H1 (cell line): Measurements from ENCODE around the gene PTPRJ. TPM values are rescaled to one million over a fixed set of nuclear protein-coding genes. Genes with fewer than 3 reads are reported as not detected.

Experiments used
- CTCF ChIA-PET: fragments of 300-600 bp; sonication (Branson Sonifier 250); formaldehyde crosslinking; loops from one replicate; lab custom pipeline; 2021; ENCODE audit not compliant: partially characterized antibody; lab: Charles Lee
- POLR2A ChIA-PET: fragments of 300-600 bp; sonication (Branson Sonifier 250); formaldehyde crosslinking; loops from one replicate; lab custom pipeline; 2021; ENCODE audit warnings: inconsistent platforms; ENCODE audit not compliant: partially characterized antibody; lab: Charles Lee
- DNase-seq, 2 experiments: peaks; one replicate each; pipeline versions ENCODE4 v3.0.0 to v3.0.0-alpha.2; 2010 to 2022; ENCODE audit warnings: low spot score in 2 of 2, low read depth in 1 of 2, mixed read lengths in 1 of 2
- FAIRE-seq: peaks from 2 replicates; lab custom pipeline; 2011; peaks lifted over from hg19 to GRCh38; lab: Jason Lieb, UNC
- H2AFZ ChIP-seq: 2 replicates; pipeline ENCODE4 v1.8.1; 2012; ENCODE audit warnings: low read length, inconsistent platforms
- H2AK5ac ChIP-seq: 2 replicates; pipeline ENCODE4 v1.6.1; 2013; ENCODE audit warnings: low read depth, low read length
- H2BK120ac ChIP-seq: replicated peaks from 2 replicates; pipeline ENCODE3; 2013; ENCODE audit warnings: low read depth, low read length, inconsistent platforms
- H2BK12ac ChIP-seq: 2 replicates; pipeline ENCODE4 v1.6.1; 2013; ENCODE audit warnings: low read depth, low read length
- H2BK15ac ChIP-seq: 2 replicates; pipeline ENCODE4 v1.6.1; 2013; ENCODE audit warnings: low read length
- H2BK20ac ChIP-seq: 2 replicates; pipeline ENCODE4 v1.6.1; 2013; ENCODE audit warnings: low read length
- H2BK5ac ChIP-seq: 2 replicates; pipeline ENCODE4 v1.6.1; 2013; ENCODE audit warnings: low read depth, low read length
- H3K14ac ChIP-seq: 2 replicates; pipeline ENCODE4 v1.6.1; 2013; ENCODE audit warnings: inconsistent platforms; ENCODE audit not compliant: insufficient read length
- H3K18ac ChIP-seq: 2 replicates; pipeline ENCODE4 v1.6.1; 2013; ENCODE audit warnings: low read length; ENCODE audit errors: extremely low read depth
- H3K23ac ChIP-seq: 2 replicates; pipeline ENCODE4 v1.6.1; 2013; ENCODE audit warnings: inconsistent platforms; ENCODE audit not compliant: insufficient read length
- H3K23me2 ChIP-seq: 2 replicates; pipeline ENCODE4 v1.6.1; 2013; ENCODE audit warnings: low read depth, low read length
- H3K27ac ChIP-seq: 2 replicates; pipeline ENCODE4 v1.6.1; 2011; ENCODE audit warnings: low read depth, low read length, inconsistent platforms
- H3K27me3 ChIP-seq, 4 experiments: replicated peaks in 1 of 4; 1 replicate in 1 of 4; 2 replicates in 3 of 4; pipeline versions ENCODE4 v1.6.1 to v1.8.1; 2011 to 2013; ENCODE audit warnings: low read length in 3 of 4, mild to moderate bottlenecking in 3 of 4, inconsistent platforms in 2 of 4, mixed read lengths in 2 of 4, moderate library complexity in 1 of 4; ENCODE audit not compliant: control insufficient read depth in 3 of 4, insufficient read depth in 3 of 4; ENCODE audit errors: extremely low read depth in 1 of 4
- H3K36me3 ChIP-seq, 4 experiments: 2 replicates each; pipeline versions ENCODE4 v1.6.1 to v1.8.1; 2011 to 2013; ENCODE audit warnings: mild to moderate bottlenecking in 4 of 4, low read length in 3 of 4, moderate library complexity in 2 of 4, control low read depth in 1 of 4, inconsistent platforms in 1 of 4; ENCODE audit not compliant: insufficient read depth in 4 of 4, control insufficient read depth in 2 of 4
- H3K4ac ChIP-seq: replicated peaks from 2 replicates; pipeline ENCODE3; 2013; ENCODE audit warnings: low read length, low read depth, mixed read lengths, inconsistent platforms; ENCODE audit not compliant: insufficient read length
- H3K4me1 ChIP-seq, 4 experiments: replicated peaks in 1 of 4; 1 replicate in 1 of 4; 2 replicates in 3 of 4; pipeline versions ENCODE4 v1.6.1 to v1.8.1; 2011 to 2013; ENCODE audit warnings: low read length in 3 of 4, inconsistent platforms in 2 of 4, mixed read lengths in 1 of 4; ENCODE audit not compliant: insufficient read depth in 4 of 4, control insufficient read depth in 3 of 4
- H3K4me2 ChIP-seq, 2 experiments: 2 replicates each; pipeline versions ENCODE4 v1.6.1 to v1.8.1; 2011 to 2013; ENCODE audit warnings: low read depth in 2 of 2, low read length in 2 of 2, control low read depth in 1 of 2, inconsistent platforms in 1 of 2, mild to moderate bottlenecking in 1 of 2; ENCODE audit not compliant: insufficient read depth in 1 of 2
- H3K4me3 ChIP-seq, 4 experiments: fragments of 200-600, 300-600 bp in 1 of 4; sonication (generic), shearing (Covaris generic), sonication (Bioruptor Twin) in 1 of 4; 2 replicates each; pipeline versions ENCODE4 v1.5.1 to v1.8.1; 2011 to 2016; ENCODE audit warnings: low read length in 4 of 4, low read depth in 3 of 4, control low read depth in 2 of 4, inconsistent platforms in 2 of 4, mild to moderate bottlenecking in 2 of 4, mixed read lengths in 1 of 4, moderate library complexity in 1 of 4; ENCODE audit not compliant: insufficient read depth in 2 of 4; ENCODE audit errors: extremely low read depth in 1 of 4
- H3K56ac ChIP-seq: replicated peaks from 2 replicates; pipeline ENCODE3; 2013; ENCODE audit warnings: low read depth, mild to moderate bottlenecking, mixed read lengths, low read length, inconsistent platforms; ENCODE audit not compliant: insufficient read length
- H3K79me1 ChIP-seq: 2 replicates; pipeline ENCODE4 v1.6.1; 2013; ENCODE audit warnings: low read depth, low read length, control low read depth
- H3K79me2 ChIP-seq, 2 experiments: 2 replicates each; pipeline versions ENCODE4 v1.6.1 to v1.8.1; 2012 to 2013; ENCODE audit warnings: low read length in 2 of 2, mild to moderate bottlenecking in 2 of 2, inconsistent platforms in 1 of 2; ENCODE audit not compliant: insufficient read depth in 2 of 2, control insufficient read depth in 1 of 2
- H3K9ac ChIP-seq, 4 experiments: replicated peaks in 1 of 4; 1 replicate in 1 of 4; 2 replicates in 3 of 4; pipeline versions ENCODE4 v1.6.1 to v1.8.1; 2011 to 2013; ENCODE audit warnings: low read depth in 3 of 4, low read length in 3 of 4, control low read depth in 2 of 4, mild to moderate bottlenecking in 2 of 4, moderate library complexity in 2 of 4, inconsistent platforms in 1 of 4; ENCODE audit errors: extremely low read depth in 1 of 4
- H3K9me3 ChIP-seq, 2 experiments: 2 replicates each; pipeline versions ENCODE4 v1.6.1 to v1.8.1; 2012 to 2013; ENCODE audit warnings: mild to moderate bottlenecking in 2 of 2, moderate library complexity in 2 of 2, control low read depth in 1 of 2, inconsistent platforms in 1 of 2, low read depth in 1 of 2, low read length in 1 of 2, mixed read lengths in 1 of 2; ENCODE audit not compliant: insufficient read depth in 2 of 2
- H4K20me1 ChIP-seq, 2 experiments: replicated peaks in 1 of 2; 2 replicates each; pipeline versions ENCODE3 to v1.8.1; 2011 to 2013; ENCODE audit warnings: inconsistent platforms in 2 of 2, low read length in 2 of 2, mild to moderate bottlenecking in 1 of 2; ENCODE audit not compliant: insufficient read depth in 2 of 2, control insufficient read depth in 1 of 2
- H4K5ac ChIP-seq: 2 replicates; pipeline ENCODE4 v1.6.1; 2013; ENCODE audit warnings: low read length, low read depth, mixed read lengths, inconsistent platforms; ENCODE audit not compliant: insufficient read length
- H4K8ac ChIP-seq: 2 replicates; pipeline ENCODE4 v1.8.0; 2013; ENCODE audit warnings: mild to moderate bottlenecking, moderate library complexity, low read length, inconsistent platforms; ENCODE audit not compliant: insufficient read depth; ENCODE audit errors: extremely low read depth
- H4K91ac ChIP-seq: replicated peaks from 2 replicates; pipeline ENCODE3; 2013; ENCODE audit warnings: low read length, mixed read lengths, inconsistent platforms; ENCODE audit not compliant: insufficient read length
- ATF3 ChIP-seq: IDR thresholded peaks from 2 replicates; pipeline ENCODE4 v1.6.1; 2011; ENCODE audit warnings: low read depth, mild to moderate bottlenecking, low read length; ENCODE audit not compliant: insufficient read depth
- CEBPB ChIP-seq: IDR thresholded peaks from 2 replicates; pipeline ENCODE4 v1.6.1; 2012; ENCODE audit warnings: low read depth, low read length
- CHD2 ChIP-seq: IDR thresholded peaks from 2 replicates; pipeline ENCODE4 v1.6.1; 2012; ENCODE audit warnings: low read length, improper control_type of control experiment
- JUND ChIP-seq: IDR thresholded peaks from 2 replicates; pipeline ENCODE4 v1.6.1; 2011; ENCODE audit warnings: mild to moderate bottlenecking, improper control_type of control experiment, low read length
- PHF8 ChIP-seq: fragments of 200-600 bp; sonication (generic); conservative IDR thresholded peaks from 2 replicates; pipeline ENCODE4 v1.7.1; 2012; ENCODE audit warnings: low read depth, mild to moderate bottlenecking, inconsistent platforms, low read length, moderate library complexity
- SIN3A ChIP-seq, 2 experiments: IDR thresholded peaks in 1 of 2; conservative IDR thresholded peaks in 1 of 2; 2 replicates each; pipeline ENCODE4 v1.6.1; 2011 to 2012; ENCODE audit warnings: low read length in 2 of 2, improper control_type of control experiment in 1 of 2, low read depth in 1 of 2, mild to moderate bottlenecking in 1 of 2
- WGBS, 2 experiments: shearing (Covaris generic) in 1 of 2; methylation state at CpG; one replicate each; pipeline versions ENCODE4 v1.1.6 to v1.1.7; 2013 to 2015; ENCODE audit warnings: low lambda C conversion rate in 2 of 2, mixed read lengths in 2 of 2, inconsistent platforms in 1 of 2, low coverage in 1 of 2, missing lambda C conversion rate in 1 of 2; ENCODE audit not compliant: insufficient replicate concordance in 2 of 2, insufficient coverage in 1 of 2, insufficient read length in 1 of 2; ENCODE audit errors: extremely low coverage in 1 of 2, missing lambda C conversion rate in 1 of 2; 5-methylcytosine and 5-hydroxymethylcytosine counted together
- polyA plus RNA-seq, 7 experiments: library from polyadenylated mRNA; depleted of rRNA in 3 of 7; stranded (reverse) in 5 of 7; unstranded in 2 of 7; fragments of >200 nt in 5 of 7; fragments of 200-250 nt in 2 of 7; gene quantifications; 1 replicate in 5 of 7; 2 replicates in 1 of 7; 4 replicates in 1 of 7; pipeline versions ENCODE4 v1.2.1 to v1.2.3, GENCODE V29; 2011 to 2013; ENCODE audit warnings: missing spikeins in 2 of 7, mixed read lengths in 2 of 7
- total RNA-seq: library from RNA; stranded (reverse); fragmentation: NEBNext Ultra II Directional; extraction: Animal tissue kit (Norgen Biotek cat#: 25700); gene quantifications from 2 replicates; pipeline ENCODE4 v1.2.1, GENCODE V29; 2021

Gene PTPRJ
- total and polyA plus RNA-seq, 2 of the 8 experiments (the other 6 are each of a cell fraction or from before 2014, with no cell fraction given) = 4.4 to 22.6 TPM

GRCh38 chr11:48148749-48149148 lies 168.4 kb downstream of the PTPRJ start:
- H3K36me3 ChIP-seq = peaks cover 2 to 9% (median 6%) of the 10 kb centered on the region in 4 experiments; a peak in 6 of 8 replicates
- H4K5ac ChIP-seq = no peak overlapping the region
- no peak overlapping the region for H3K18ac ChIP-seq
- H4K20me1 ChIP-seq = no peaks in the 10 kb centered on the region
- no peak overlapping the region for H3K27ac ChIP-seq
- no peak overlapping the region for H4K8ac ChIP-seq
- POLR2A ChIA-PET = no interaction called here
- H3K27me3 ChIP-seq = no peaks in the 10 kb centered on the region
- 89% methylated on average over 3 of the region's 3 CpGs; no CpG with 5 or more reads in 1 of the 2 experiments for WGBS, 2 experiments
- H3K23me2 ChIP-seq = no peaks in the 10 kb centered on the region
- no peaks in the 10 kb centered on the region for H3K4me1 ChIP-seq
- CTCF ChIA-PET = interaction anchor here (0.7 kb wide), 1 partner anchor 214 kb away, joined by 3 read pairs; no protein-coding TSS in a partner anchor
- H4K91ac ChIP-seq = no peak overlapping the region
- no peak for DNase-seq
- no peak overlapping the region for H2AFZ ChIP-seq
- H3K4me3 ChIP-seq = no peak overlapping the region
- no peak overlapping the region for H2AK5ac ChIP-seq
- FAIRE-seq = no peak
- H3K9ac ChIP-seq = no peak overlapping the region
- no peaks in the 10 kb centered on the region for H3K79me1 ChIP-seq
- H3K4me2 ChIP-seq = no peak overlapping the region
- no peak overlapping the region for H3K56ac ChIP-seq
- no peaks in the 10 kb centered on the region for H3K79me2 ChIP-seq
- H2BK5ac ChIP-seq = no peak overlapping the region
- H2BK20ac ChIP-seq = no peak overlapping the region
- TF ChIP-seq CHD2 (no peak), PHF8 (no peak), JUND (no peak), SIN3A (conservative IDR thresholded peaks at IDR 0.05 in 1 of 2, IDR thresholded peaks at IDR 0.05 in 1 of 2; ENCODE audit: low read depth in 1 of 2, low read length in 2 of 2) (no peak), ATF3 (no peak), CEBPB (no peak)
- no peak overlapping the region for H2BK15ac ChIP-seq
- H3K9me3 ChIP-seq = no peaks in the 10 kb centered on the region
- no peak overlapping the region for H3K4ac ChIP-seq
- H2BK120ac ChIP-seq = no peak overlapping the region
- H3K23ac ChIP-seq = no peak overlapping the region
- no peak overlapping the region for H2BK12ac ChIP-seq
- no peak overlapping the region for H3K14ac ChIP-seq
